NCI-H460 (cell line): ENCODE data around the gene SYT5. TPM values are rescaled to one million over a fixed set of nuclear protein-coding genes. Genes with fewer than 3 reads are reported as not detected.
"Not testable (repeated sequence)": the region's sequence is repeated elsewhere in the genome, so short reads cannot be mapped to it uniquely, and the experiment has no call there.

ENCODE experiments used
- DNase-seq: peaks from one replicate; pipeline ENCODE4 v3.0.0-alpha.2; 2016; ENCODE audit warnings: low read depth; ENCODE audit errors: extremely low read depth
- polyA plus RNA-seq: library from polyadenylated mRNA; depleted of rRNA; stranded (reverse); fragments of >200 nt; gene quantifications from 2 replicates; pipeline ENCODE4 v1.2.3, GENCODE V29; 2014; cell fraction: nucleus; rRNA removed
- total RNA-seq: library from RNA; depleted of rRNA; stranded (reverse); fragments of >200 nt; shearing (Covaris generic); gene quantifications from 2 replicates; pipeline ENCODE4 v1.2.3, GENCODE V29; 2014; rRNA removed

SYT5 gene
- 0.20 and 0.30 TPM in 2 replicates for total RNA-seq
- polyA plus RNA-seq = 0.07 TPM in 1 of 2 replicates, not detected in the other

DNA sequence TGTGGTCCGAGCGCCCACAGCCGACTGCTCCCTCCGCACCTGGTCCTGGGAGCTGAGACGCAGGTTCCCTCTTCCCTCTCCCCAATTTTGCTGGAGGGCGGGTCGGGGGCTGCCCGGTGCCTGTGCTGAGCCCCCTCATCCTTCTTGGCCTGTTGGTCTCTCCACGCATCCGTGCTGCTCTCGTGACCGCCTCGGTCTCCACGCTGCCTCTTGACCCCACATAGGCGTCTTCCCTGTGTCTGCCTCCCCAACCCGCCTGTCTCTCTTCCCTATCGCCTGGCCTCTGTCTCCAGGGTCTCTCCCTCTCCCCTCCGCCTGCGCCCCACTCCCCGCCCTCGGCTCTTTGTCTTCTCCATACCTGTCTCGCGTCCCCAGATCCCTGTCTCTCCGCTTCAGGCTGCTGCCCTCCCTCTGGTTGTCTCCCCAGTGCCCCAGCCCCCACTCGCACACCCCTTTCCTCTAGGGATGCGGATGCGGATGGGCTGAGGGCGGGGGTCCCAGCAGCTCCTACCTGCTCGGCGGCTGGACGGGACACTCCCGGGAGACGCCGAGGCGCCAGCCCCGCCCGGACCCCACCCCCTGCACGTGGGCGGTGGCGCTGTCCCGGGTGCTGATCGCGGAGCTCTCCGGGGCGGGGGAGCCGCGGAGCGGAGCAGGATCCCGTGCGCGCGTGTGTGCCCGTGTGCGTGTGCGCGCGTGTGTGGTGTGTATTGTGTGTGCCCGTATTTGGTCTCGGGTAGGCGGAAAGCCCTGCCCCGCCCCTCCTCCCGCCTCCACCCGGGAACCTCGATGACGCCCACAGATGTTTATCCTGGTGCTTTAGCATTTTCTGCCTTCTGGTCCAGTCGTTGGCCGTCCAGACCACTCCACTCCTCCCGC is at the start of gene SYT5:
SYT5 (minus strand) TSS at position 684 of the 879 bp plus-strand sequence. CDS start 1,248 bp downstream, outside the sequence.
- DNase-seq = peak; percentile 14

DNA sequence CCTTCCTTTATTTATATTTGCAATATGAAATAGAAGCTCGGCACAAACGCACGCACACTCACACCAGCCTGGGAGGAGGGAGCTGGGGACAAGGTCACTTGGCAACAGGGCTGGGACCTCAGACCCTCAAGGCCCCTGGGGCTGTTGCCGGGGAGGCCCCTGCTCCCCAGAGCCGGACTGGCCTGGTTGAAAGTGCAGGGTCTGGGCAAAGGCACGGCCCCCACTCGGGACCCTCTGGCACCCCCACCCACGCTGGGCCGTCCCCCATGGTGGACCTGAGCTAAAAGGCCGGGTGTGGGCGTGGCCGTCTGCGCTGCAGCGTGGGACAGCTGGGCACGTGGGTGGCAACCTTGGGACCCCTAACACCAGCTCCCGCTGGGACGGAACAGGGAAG is 49.7 kb upstream of the SYT5 start:
- DNase-seq = no peak

DNA sequence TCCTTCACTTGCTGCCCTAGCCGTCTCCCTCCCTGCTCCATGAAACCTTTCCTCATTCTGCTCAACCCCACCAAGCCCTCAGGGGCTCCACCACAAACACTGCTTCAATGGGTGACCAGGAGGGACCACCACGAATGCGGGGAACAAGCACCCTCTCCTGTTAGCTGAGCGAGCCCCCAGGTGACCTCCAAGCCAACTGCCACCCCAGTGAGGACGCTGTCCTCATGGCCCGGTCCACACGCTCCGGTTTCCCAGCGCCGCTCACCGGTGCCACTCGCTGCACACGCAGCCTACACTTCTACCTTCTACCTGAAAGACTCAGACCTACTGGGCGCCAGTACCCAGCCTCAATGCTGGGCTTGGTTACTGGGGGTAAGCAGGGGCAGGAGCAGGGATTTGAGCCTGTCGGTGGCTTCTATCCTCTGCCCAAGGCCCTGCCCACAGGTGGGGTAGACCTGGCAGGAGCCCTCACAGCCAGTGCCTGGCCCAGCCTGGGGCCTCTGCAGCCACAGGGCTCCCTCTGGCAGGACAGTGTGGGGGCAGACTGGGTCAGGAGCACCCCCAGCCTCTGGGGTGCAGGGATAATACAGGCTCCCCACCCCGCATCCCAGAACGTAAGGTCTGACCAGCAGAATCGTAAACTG is 49.2 kb upstream of the SYT5 start:
- no peak for DNase-seq

DNA sequence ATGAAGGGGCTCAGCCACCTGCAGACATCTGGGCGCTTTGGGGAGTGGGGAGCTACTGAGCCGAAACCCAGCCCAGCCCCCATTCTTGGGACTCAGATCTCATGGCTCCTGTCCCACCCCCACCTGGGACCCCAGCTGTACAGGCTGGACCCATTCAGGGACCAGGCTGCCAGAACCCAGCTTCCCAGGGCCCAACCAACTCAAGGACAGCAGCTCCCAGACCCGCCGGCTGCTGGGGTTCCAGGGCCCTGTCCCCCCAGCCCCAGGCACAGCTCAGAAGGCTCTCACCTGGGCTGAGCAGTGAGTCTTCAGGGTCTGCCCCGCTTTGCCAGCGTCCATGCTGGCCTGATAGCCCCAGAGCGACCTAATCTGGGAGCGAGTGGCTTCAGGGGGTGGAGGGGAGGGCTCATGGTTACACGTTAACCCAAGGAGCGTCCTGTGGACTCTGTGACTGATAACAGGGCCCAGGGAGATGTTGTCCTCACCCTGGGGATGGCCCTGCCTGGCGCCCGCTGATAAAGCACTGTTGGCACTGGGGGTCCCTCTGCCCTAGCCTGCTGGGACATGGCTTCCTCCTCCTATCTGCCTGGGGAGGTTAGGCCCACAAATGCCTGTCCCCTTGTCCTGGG is 48.4 kb upstream of the SYT5 start, which contains the start of gene TMEM86B:
TMEM86B (minus strand) TSS at position 361 of the 629 bp plus-strand sequence; CDS start at position 339, 22 bp downstream.
- no peak for DNase-seq

DNA sequence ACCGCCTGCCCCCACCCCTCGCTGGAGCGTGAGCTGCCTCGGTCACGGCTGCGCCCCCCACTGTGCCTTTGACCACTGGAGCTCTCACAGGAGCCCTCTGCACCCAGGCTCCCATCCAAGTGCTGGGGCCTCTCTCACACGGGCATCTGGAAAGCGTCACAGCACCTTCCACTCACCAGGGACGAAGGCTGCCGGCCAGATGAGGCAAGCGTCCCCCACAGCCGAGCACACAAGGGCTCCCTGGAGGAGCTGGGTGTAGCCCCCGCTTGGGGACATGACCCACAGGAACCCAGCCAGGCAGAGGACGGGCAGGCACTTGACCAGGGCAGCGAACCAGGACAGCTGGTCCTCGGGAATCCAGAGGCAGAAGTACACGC is 47.9 kb upstream of the SYT5 start:
- no peak for DNase-seq

DNA sequence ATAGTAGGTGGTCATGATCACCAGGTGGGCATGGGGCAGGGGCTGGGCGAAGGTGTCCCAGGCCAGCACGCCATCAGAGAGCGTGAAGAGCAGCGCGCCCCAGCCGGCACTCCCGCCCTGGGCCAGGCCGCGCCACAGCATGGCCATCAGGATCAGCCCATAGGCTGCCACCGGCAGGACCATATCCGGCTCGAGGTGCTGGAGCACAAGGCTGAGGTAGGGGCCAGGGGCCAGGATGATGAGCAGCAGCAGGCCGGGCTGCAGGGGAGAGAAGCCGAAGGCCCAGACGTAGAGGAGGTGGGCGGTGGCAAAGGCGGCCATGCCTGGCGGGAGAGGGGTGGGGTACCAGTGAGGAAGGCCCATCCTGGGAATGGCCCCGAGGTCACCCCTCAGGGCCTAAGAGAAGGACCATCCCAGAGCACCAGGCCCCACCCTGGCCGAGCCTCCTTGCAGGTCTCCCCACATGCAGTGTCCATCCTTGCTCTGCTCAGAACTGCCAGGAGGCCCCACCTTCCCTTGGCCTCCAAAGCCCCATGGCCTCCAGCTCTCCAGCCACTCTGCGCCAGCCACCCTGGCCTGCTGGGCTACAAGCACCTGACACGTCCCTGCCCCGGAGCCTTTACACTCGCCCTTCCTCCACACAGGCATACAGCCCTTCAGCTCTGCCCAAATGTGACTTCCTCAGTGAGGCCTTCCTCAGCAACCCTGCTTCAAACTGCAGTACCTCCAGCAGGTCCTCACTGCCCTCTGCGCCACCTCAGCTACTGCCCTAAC is 47.3 kb upstream of the SYT5 start:
- DNase-seq = no peak

DNA sequence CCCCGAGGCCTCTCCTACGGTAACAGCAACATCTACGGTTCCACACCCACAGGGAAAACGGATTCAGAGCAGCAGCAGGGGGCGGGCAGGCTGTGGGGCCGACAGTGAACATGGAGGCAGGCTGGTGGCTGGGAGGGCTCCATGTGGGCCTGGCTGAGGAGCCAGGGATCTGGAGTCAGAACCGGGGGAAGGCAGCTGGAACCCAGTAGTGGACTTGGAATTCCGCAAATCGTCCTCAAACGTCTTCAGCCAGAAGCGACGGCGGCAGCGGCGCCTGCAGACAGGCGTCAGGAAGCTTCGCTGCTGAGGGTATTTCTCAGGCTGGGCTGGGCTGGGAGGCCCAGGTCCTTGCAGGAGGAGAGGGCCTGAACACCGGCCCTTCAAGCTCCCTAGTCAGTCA is 46.7 kb upstream of the SYT5 start:
- no peak for DNase-seq

DNA sequence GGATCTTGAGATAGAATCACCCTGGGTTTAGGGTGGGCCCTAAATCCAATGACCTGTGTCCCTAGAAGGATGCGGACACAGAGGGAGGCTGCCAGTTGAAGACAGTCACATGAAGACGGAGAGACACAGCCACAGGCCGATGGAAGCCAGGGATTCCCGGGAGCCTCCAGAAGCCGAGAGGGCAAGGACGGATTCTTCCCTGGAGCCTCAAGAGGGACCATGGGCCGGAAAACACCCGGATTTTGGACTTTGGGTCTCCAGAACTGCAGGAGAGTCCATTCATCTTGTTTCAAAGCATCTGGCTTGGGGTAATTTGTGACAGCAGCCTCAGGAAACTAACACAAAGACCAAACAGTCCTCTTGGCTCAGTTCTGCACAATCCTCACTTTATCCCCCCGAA is 46.2 kb upstream of the SYT5 start:
- DNase-seq = no peak

DNA sequence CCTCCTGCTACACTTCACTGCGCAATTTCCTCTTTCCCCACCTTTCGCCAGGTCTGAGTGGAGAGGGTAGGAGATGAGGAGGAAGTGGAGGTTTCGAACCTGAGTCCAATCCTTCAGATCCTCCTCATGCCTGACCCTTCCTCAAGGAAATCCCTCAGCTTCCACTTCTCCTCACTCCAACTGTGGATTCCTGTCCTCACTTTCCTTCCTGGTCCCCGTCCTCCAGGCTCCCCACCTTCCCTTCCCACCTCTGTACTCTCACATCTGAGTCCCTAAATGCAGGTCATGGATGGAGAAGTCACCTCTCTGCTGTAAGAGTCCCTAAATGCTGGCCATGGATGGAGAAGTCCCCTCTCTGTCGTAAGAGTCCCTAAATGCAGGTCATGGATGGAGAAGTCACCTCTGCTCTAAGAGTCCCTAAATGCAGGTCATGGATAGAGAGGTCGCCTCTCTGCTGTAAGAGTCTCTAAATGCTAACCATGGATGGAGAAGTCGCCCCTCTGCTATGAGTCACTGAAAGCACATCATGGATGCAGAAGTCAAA is 45.4 kb upstream of the SYT5 start:
- DNase-seq = no peak

DNA sequence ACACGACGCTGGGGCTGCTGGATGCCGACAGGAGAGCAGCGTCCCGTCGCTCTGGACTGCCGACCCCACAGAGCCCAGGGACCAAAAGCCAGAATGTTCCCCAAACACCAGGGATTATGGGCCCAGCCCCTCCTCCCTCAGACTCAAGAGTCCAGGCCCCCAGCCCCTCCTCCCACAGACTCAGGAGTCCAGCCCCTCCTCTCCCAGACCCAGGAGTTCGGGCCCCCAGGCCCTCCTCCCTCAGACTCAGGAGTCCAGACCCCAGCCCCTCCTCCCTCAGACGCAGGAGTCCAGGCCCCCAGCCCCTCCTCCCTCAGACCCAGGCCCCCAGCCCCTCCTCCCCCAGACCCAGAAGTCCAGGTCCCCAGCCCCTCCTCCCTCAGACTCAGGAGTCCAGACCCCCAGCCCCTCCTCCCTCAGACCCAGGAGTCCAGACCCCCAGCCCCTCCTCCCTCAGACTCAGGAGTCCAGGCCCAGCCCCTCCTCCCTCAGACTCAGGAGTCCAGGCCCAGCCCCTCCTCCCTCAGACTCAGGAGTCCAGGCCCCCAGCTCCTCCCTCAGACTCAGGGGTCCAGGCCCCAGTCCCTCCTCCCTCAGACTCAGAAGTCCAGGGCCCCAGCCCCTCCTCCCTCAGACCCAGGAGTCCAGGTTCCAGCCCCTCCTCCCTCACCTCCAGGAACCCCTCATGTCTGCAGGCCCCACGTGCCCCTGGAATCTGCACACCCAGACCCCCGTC is 44.8 kb upstream of the SYT5 start:
- DNase-seq = not testable (repeated sequence)

DNA sequence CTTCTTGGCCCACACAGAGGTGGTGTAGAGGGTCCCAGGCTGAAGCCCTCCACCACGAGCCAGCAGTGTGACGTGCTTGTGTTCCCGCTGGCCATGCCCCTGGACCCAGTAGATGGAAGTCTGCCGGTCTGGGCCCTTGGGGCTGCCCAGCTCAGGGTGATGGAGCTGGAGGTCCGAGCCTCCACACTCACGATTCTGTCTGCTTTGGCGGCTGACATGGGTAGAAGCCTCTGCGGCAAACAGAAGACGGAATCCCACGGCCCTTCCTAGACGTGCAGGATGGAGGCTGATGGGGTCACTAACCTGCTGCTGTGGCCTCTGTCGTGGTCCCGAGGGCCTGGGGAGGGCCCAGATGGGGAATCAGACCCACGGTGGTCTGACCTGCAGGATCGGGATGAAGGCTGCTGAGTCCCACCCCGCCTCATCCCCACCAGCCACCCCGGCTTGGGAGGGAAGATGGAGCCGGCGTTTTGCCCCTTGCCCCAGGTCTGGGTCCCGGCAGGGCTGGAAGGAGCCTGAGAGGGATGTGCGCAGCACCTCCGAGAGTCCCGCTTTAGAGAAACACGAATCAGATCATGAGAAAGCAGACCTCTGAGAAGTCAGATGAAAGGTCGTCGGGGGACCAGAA is 44.1 kb upstream of the SYT5 start:
- no peak for DNase-seq

DNA sequence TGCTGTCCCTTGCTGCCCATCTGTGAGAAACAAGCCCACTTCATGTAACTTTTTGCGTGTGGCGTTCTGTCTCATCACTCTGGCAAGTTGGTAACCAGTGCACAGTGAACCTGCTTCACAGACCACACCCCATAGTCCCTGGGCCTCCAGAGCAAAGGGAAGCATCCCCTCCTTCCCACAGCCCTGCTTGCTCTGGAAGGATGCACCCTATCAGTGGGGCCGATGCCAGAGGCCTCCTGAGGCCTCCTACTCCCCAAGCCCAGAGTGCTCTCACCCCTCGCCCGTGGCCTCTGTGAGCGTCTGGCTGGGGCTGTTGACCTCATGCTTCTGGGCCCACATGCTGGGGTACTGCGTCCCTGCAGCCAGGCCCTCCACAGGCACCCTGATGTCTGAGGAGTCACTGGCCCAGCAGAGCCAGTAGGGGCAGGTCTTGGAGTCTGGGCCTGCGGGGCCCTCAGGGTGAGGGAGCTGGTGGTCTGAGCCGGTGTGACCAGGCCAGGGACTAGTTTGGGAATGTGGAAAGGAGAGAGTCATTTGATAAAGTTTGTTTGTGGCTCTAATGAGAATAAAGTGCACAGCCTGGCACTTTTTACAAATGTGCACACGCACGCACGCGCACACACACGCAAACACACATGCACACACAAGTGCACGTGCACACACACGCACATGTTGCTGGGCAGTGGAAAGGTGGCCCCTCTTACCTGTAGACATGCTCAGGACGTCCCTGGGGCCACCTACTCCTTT is 43.4 kb upstream of the SYT5 start:
- no peak for DNase-seq

DNA sequence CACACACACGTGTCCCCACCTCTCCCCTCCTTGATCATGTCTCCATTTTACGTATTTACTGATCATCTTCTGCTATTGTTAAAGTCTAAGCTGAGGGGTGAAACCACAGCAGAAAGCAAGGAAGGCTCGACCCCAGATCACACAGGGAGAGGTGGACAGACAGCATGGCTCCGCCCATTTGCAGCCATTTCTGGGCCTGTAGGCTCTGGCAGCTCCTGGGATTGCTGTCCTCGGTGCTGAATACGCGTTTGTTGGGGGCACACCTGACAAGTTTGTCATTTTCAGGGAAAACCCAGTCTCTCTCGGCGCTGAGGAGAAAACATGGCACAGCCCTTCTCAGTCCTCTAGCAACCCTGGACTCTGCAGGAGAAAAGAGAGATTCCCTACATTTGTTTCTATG is 40.4 kb upstream of the SYT5 start:
- DNase-seq = no peak

DNA sequence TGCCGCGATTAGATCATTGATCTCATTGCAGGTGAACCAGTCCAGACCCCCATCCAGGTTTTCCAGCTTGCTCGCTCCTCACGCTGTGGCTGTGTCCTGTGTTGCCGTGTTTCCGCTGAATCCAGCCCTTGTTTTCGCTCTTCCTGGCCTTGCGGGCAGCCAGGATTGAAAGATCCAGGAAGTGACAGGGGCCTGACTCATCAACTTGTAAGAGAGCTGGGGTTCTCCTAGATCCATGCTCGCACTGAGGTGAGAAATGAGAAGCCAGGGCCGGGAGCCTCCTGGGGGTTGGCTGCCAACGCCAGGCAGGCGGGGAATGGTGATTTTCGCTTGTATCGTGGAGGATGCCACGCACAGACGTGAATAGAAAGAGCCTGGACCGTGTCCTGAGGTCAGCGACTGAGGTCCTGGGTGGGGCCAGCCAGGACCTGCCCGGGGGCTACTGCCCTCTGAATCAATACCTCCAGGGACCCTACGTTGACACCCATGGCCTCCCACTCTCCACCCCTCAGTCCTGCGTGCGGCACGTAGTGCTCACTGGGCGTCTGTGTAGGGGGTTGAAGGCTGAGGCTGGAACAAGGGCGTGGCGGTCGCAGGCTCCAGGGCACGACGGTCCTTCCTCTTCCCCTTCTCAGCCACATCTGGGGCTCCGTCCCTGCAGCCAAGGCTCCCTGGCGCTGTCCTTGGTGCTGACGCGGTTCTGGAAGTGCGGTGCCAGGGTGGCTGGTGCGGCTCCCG is 36.5 kb upstream of the SYT5 start:
- peak; percentile 99 for DNase-seq

DNA sequence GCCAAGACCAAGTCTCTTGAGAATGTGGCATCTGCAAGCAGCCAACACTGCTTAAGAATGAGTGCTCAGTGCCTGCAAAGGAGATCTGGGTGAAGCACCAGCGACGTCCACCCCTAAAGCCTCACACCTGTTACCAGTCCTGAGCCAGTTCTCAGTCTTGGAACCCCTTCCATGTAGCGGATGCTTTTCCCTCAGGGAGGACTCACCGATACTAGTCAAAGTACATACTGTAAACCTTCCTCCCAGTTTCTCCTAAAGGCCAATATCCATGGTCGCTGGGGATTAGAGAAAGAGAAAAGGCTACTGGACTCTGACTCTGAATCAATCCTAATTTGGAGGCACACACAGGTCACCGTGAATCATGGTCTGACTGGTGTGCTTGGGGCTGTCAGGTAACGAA is 33.5 kb upstream of the SYT5 start:
- DNase-seq = no peak

DNA sequence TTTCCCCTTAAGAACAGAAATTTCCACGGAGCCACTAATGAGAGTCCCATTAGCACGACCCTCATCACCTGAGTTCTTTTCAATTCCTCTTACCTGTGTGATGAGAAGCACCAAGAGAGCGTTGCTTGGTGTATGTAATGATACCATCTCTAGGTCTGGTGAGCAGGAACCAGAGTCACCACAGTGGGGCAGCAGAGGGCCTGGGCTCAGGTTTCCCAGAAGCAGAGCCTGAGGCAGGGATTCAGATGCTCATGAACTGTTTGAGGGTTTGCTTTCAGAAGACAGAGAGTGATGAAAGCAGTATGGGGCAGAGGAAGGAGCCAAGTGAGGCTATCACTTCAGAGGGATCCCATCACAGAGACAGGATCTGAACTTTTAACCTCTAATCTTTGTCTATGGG is 32.4 kb upstream of the SYT5 start:
- DNase-seq = peak; percentile 40

DNA sequence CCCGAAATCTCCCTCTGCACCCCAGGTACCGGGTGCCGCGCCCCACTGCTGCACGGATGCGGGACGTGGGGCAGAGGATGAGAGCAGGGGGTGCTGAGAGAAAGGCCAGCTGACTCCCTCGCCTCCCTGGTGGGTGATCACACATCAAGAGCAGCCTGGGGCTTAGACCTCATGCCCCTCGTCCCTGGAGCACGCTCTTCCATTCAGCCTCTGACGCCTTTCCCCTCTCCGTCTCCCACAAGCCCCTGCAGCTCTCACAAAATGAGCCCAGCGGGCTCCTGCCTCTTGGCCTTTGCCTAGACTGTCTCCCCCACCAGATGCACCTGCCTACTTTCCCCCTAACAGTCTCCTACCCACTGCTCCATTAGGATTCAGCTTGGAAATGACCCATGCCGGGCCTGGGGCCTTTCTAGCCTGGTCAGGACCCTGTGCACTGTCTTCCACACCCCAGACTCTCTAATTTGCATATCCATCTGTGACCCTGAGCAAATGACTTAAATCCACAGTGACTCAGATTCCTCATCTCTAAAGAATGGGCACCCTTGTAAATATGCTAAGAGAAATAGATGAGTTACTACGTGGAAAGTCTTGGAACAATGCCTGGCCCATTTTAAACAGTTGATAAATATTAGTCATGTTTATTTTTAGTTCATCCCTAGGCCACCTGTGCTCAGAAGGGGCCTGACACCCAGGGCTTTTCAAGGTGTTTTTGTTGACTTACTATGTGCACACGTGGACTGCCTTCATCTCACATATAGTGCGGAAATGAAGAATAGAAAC is 29.8 kb upstream of the SYT5 start:
- peak; percentile 54 for DNase-seq
